Activated T-cell treated with anti-CD3 and anti-CD28 coated beads, Interleukin-2, amount 50 U/mL, for 4 hours (primary cell): ENCODE data around the gene DNAJC3. TPM values are rescaled to one million over a fixed set of nuclear protein-coding genes. Genes with fewer than 3 reads are reported as not detected.
A peak's percentile ranks its signal among the peaks of the same experiment; 100 is the strongest.
"Not testable (repeated sequence)": the region's sequence is repeated elsewhere in the genome, so short reads cannot be mapped to it uniquely, and the experiment has no call there.

Experiments used
- ATAC-seq, 2 donors: fragments of 200-7000 bp; cut with Tn5 transposase; one replicate each; pipeline ENCODE4 v1.10.0; 2021
- DNase-seq: peaks from one replicate; pipeline ENCODE4 v3.0.0-alpha.2; 2020
- H3K27me3 Mint-ChIP-seq: one replicate; pipeline ENCODE4 v1.8.0; 2021; ENCODE audit warnings: low read depth, mixed read lengths
- H3K36me3 Mint-ChIP-seq: one replicate; pipeline ENCODE4 v1.8.0; 2022; ENCODE audit warnings: mixed read lengths; ENCODE audit not compliant: insufficient read depth
- H3K4me1 Mint-ChIP-seq: one replicate; pipeline ENCODE4 v1.8.0; 2021; ENCODE audit warnings: low read depth, mixed read lengths
- H3K4me3 Mint-ChIP-seq: one replicate; pipeline ENCODE4 v1.8.0; 2021; ENCODE audit warnings: mild to moderate bottlenecking, moderate library complexity, mixed read lengths
- H3K9me3 Mint-ChIP-seq: one replicate; pipeline ENCODE4 v1.8.0; 2021; ENCODE audit warnings: mixed read lengths
- total RNA-seq, 3 donors: library from RNA; stranded (reverse); gene quantifications; one replicate each; pipeline ENCODE4 v1.2.1, GENCODE V29; 2021

DNAJC3 gene
- total RNA-seq, 3 donors from 2014 or later = 30.2 to 39.3 (median 31.2) TPM

- H3K9me3 Mint-ChIP-seq = no peaks in the 10 kb centered on the region
- H3K4me3 Mint-ChIP-seq = peak overlapping the region; percentile 25
- peaks cover 43% of the 10 kb centered on the region for H3K4me1 Mint-ChIP-seq
- H3K27me3 Mint-ChIP-seq = no peaks in the 10 kb centered on the region
- DNase-seq = no peak
- ATAC-seq = peak in 1 of 2 donors; percentile 34
- H3K36me3 Mint-ChIP-seq = peaks cover 27% of the 10 kb centered on the region
Observed at GRCh38 chr13:95689582-95689926, 12.6 kb downstream of the DNAJC3 start.

GRCh38 chr13:95690986-95691385, 14.0 kb downstream of the DNAJC3 start:
- H3K4me1 Mint-ChIP-seq = peaks cover 34% of the 10 kb centered on the region
- H3K4me3 Mint-ChIP-seq, DNase-seq, ATAC-seq, H3K27me3 Mint-ChIP-seq, H3K9me3 Mint-ChIP-seq: not testable (repeated sequence)
- H3K36me3 Mint-ChIP-seq = peaks cover 21% of the 10 kb centered on the region

- Mint-ChIP-seq H3K36me3 (peaks cover 13% of the 10 kb centered on the region), H3K27me3 (no peaks in the 10 kb centered on the region), H3K4me1 (peaks cover 45% of the 10 kb centered on the region), H3K4me3 (no peak overlapping the region), H3K9me3 (peaks cover 11% of the 10 kb centered on the region)
- no peak for ATAC-seq
- no peak for DNase-seq
Observed at GRCh38 chr13:95697052-95697680, 20.2 kb downstream of the DNAJC3 start.

GRCh38 chr13:95698047-95698749, 21.3 kb downstream of the DNAJC3 start:
- no peak overlapping the region for H3K4me3 Mint-ChIP-seq
- peaks cover 54% of the 10 kb centered on the region for H3K4me1 Mint-ChIP-seq
- H3K9me3 Mint-ChIP-seq = peaks cover 11% of the 10 kb centered on the region
- no peaks in the 10 kb centered on the region for H3K27me3 Mint-ChIP-seq
- DNase-seq (no peak), ATAC-seq (no peak)
- peaks cover 10% of the 10 kb centered on the region for H3K36me3 Mint-ChIP-seq

- H3K4me3 Mint-ChIP-seq = no peak overlapping the region
- H3K27me3 Mint-ChIP-seq = no peaks in the 10 kb centered on the region
- no peak for ATAC-seq
- no peaks in the 10 kb centered on the region for H3K9me3 Mint-ChIP-seq
- peaks cover 4% of the 10 kb centered on the region for H3K36me3 Mint-ChIP-seq
- peaks cover 74% of the 10 kb centered on the region for H3K4me1 Mint-ChIP-seq
- DNase-seq = no peak
Observed at GRCh38 chr13:95703576-95703975, 26.6 kb downstream of the DNAJC3 start.

- ATAC-seq = no peak
- DNase-seq = no peak
- H3K4me3 Mint-ChIP-seq = no peak overlapping the region
- H3K9me3 Mint-ChIP-seq = no peaks in the 10 kb centered on the region
- H3K27me3 Mint-ChIP-seq = no peaks in the 10 kb centered on the region
- H3K36me3 Mint-ChIP-seq = peaks cover 5% of the 10 kb centered on the region
- peaks cover 65% of the 10 kb centered on the region for H3K4me1 Mint-ChIP-seq
Observed at GRCh38 chr13:95704510-95704909, 27.6 kb downstream of the DNAJC3 start.

- ATAC-seq (no peak), DNase-seq (no peak)
- H3K9me3 Mint-ChIP-seq = no peaks in the 10 kb centered on the region
- H3K36me3 Mint-ChIP-seq = peaks cover 11% of the 10 kb centered on the region
- H3K4me1 Mint-ChIP-seq = peaks cover 50% of the 10 kb centered on the region
- no peaks in the 10 kb centered on the region for H3K27me3 Mint-ChIP-seq
- no peak overlapping the region for H3K4me3 Mint-ChIP-seq
Observed at GRCh38 chr13:95706356-95706755, 29.4 kb downstream of the DNAJC3 start.

- Mint-ChIP-seq H3K36me3 (peaks cover 13% of the 10 kb centered on the region), H3K4me1 (peaks cover 46% of the 10 kb centered on the region), H3K4me3 (no peak overlapping the region), H3K27me3 (no peaks in the 10 kb centered on the region), H3K9me3 (no peaks in the 10 kb centered on the region)
- ATAC-seq (no peak), DNase-seq (no peak)
Observed at GRCh38 chr13:95707035-95707434, 30.1 kb downstream of the DNAJC3 start.

- Mint-ChIP-seq H3K9me3 (no peaks in the 10 kb centered on the region), H3K4me1 (peaks cover 39% of the 10 kb centered on the region)
- no peak for ATAC-seq
Observed at GRCh38 chr13:95707442-95708390, 30.8 kb downstream of the DNAJC3 start.

GRCh38 chr13:95708391-95708774, 31.4 kb downstream of the DNAJC3 start:
- peaks cover 25% of the 10 kb centered on the region for H3K36me3 Mint-ChIP-seq
- no peaks in the 10 kb centered on the region for H3K27me3 Mint-ChIP-seq
- H3K9me3 Mint-ChIP-seq = no peaks in the 10 kb centered on the region
- H3K4me3 Mint-ChIP-seq = no peak overlapping the region
- no peak for DNase-seq
- H3K4me1 Mint-ChIP-seq = peaks cover 33% of the 10 kb centered on the region
- no peak for ATAC-seq

More at GRCh38 chr13:95707442-95708390, 30.8 kb downstream of the DNAJC3 start:
- Mint-ChIP-seq H3K36me3 (peaks cover 18% of the 10 kb centered on the region), H3K4me3 (no peak overlapping the region), H3K27me3 (no peaks in the 10 kb centered on the region)
- DNase-seq = no peak

GRCh38 chr13:95708811-95709500, 32.0 kb downstream of the DNAJC3 start:
- H3K27me3 Mint-ChIP-seq = no peaks in the 10 kb centered on the region
- peaks cover 29% of the 10 kb centered on the region for H3K36me3 Mint-ChIP-seq
- peaks cover 28% of the 10 kb centered on the region for H3K4me1 Mint-ChIP-seq
- no peak overlapping the region for H3K4me3 Mint-ChIP-seq
- ATAC-seq = no peak
- DNase-seq = no peak
- no peaks in the 10 kb centered on the region for H3K9me3 Mint-ChIP-seq

GRCh38 chr13:95710313-95710712, 33.4 kb downstream of the DNAJC3 start:
- no peaks in the 10 kb centered on the region for H3K27me3 Mint-ChIP-seq
- no peak overlapping the region for H3K4me3 Mint-ChIP-seq
- no peaks in the 10 kb centered on the region for H3K9me3 Mint-ChIP-seq
- DNase-seq = no peak
- no peak for ATAC-seq
- H3K4me1 Mint-ChIP-seq = peaks cover 19% of the 10 kb centered on the region
- peaks cover 32% of the 10 kb centered on the region for H3K36me3 Mint-ChIP-seq

- H3K27me3 Mint-ChIP-seq, DNase-seq, H3K4me1 Mint-ChIP-seq, H3K4me3 Mint-ChIP-seq, H3K9me3 Mint-ChIP-seq, ATAC-seq: not testable (repeated sequence)
- H3K36me3 Mint-ChIP-seq = peaks cover 41% of the 10 kb centered on the region
Observed at GRCh38 chr13:95712846-95713245, 35.9 kb downstream of the DNAJC3 start.

- ATAC-seq = no peak
- Mint-ChIP-seq H3K27me3 (no peaks in the 10 kb centered on the region), H3K4me3 (no peak overlapping the region), H3K4me1 (peaks cover 2% of the 10 kb centered on the region), H3K9me3 (peaks cover under 1% of the 10 kb centered on the region), H3K36me3 (peaks cover 46% of the 10 kb centered on the region)
- DNase-seq = no peak
Observed at GRCh38 chr13:95713651-95714050, 36.7 kb downstream of the DNAJC3 start.
